ENCODE measurements around the gene NFIX. TPM values are rescaled to one million over a fixed set of nuclear protein-coding genes. Genes with fewer than 3 reads are reported as not detected.

NFIX gene
- total and polyA plus RNA-seq, 9 of the 15 experiments (the other 6 are each of a cell fraction or from before 2014, with no cell fraction given), result 0.28 to 26.8 (median 5.4) TPM

GRCh38 chr19:13100031-13100588 lies 104.8 kb downstream of the NFIX start (continued):
- TF ChIP-seq ELK3 (CRISPR knock-in tag; IDR thresholded peaks at IDR 0.05), result no peak
- TF ChIP-seq STAT5A (IDR thresholded peaks at IDR 0.05; ENCODE audit: borderline replicate concordance, low read length), result no peak
- no peak for TF ChIP-seq BHLHE40 (IDR thresholded peaks at IDR 0.05; ENCODE audit: low read length)
- TF ChIP-seq IRF1 (CRISPR knock-in tag; IDR thresholded peaks at IDR 0.05; ENCODE audit: borderline replicate concordance), result no peak
- TF ChIP-seq ZNF589 (CRISPR knock-in tag; IDR thresholded peaks at IDR 0.05; ENCODE audit: low read depth), result no peak
- no peak for TF ChIP-seq ZNF224 (CRISPR knock-in tag; IDR thresholded peaks at IDR 0.05)
- no peak for TF ChIP-seq MIER1 (IDR thresholded peaks at IDR 0.05; ENCODE audit: low read depth)
- no peak for TF ChIP-seq SMAD1 (IDR thresholded peaks at IDR 0.05; ENCODE audit: low read depth, low read length, partially characterized antibody)
- no peak for TF ChIP-seq RFX7 (CRISPR knock-in tag; IDR thresholded peaks at IDR 0.05)
- TF ChIP-seq CXXC5 (CRISPR knock-in tag; IDR thresholded peaks at IDR 0.05), result no peak
- TF ChIP-seq STAT6 (CRISPR knock-in tag; IDR thresholded peaks at IDR 0.05), result no peak
- peak; percentile 56 for TF ChIP-seq ADNP (tag; IDR thresholded peaks at IDR 0.05)
- TF ChIP-seq CHAMP1 (IDR thresholded peaks at IDR 0.05), result no peak
- no peak for TF ChIP-seq PRMT5 (CRISPR knock-in tag; IDR thresholded peaks at IDR 0.05)
- peak; percentile 32 for TF ChIP-seq HDAC3 (IDR thresholded peaks at IDR 0.05; ENCODE audit: borderline replicate concordance, partially characterized antibody)
- no peak for TF ChIP-seq MAFF (IDR thresholded peaks at IDR 0.05; ENCODE audit: low read length)
- no peak for TF ChIP-seq ATF6 (CRISPR knock-in tag; IDR thresholded peaks at IDR 0.05)
- no peak for TF ChIP-seq LCOR (CRISPR knock-in tag; IDR thresholded peaks at IDR 0.05)
- no peak for TF ChIP-seq KAT2B (IDR thresholded peaks at IDR 0.05; ENCODE audit: low read depth, low read length)
- TF ChIP-seq CREM (IDR thresholded peaks at IDR 0.05; ENCODE audit: low read depth), result no peak
- TF ChIP-seq PCBP1 (IDR thresholded peaks at IDR 0.05; ENCODE audit: low read depth, low read length, poor library complexity, severe bottlenecking), result no peak
